Measurements from ENCODE around the gene ERVH48-1. TPM values are rescaled to one million over a fixed set of nuclear protein-coding genes. Genes with fewer than 3 reads are reported as not detected.

The ERVH48-1 gene
- 0.35 TPM in 1 of 2 replicates, not detected in the other for total RNA-seq

GRCh38 chr21:42925114-42925926 is at the start of gene ERVH48-1:
Gene ERVH48-1, minus strand, starts transcription at chr21:42925630. Its CDS starts 6,624 bp downstream, at chr21:42919006.

GRCh38 chr21:42973991-42974831 is 48.8 kb upstream of the ERVH48-1 start, which contains the start of gene PKNOX1:
Gene PKNOX1, plus strand, starts transcription at chr21:42974562. Its CDS starts 29,820 bp downstream, at chr21:43004382.

GRCh38 chr21:42892931-42893755 is 32.3 kb downstream of the ERVH48-1 start, which contains the start of gene NDUFV3:
Gene NDUFV3, plus strand, starts transcription at chr21:42893309. Its CDS starts 25 bp downstream, at chr21:42893334.

GRCh38 chr21:42878993-42879787 is 46.2 kb downstream of the ERVH48-1 start, which contains the start of gene WDR4:
Gene WDR4, minus strand, starts transcription at chr21:42879539. Its CDS starts 44 bp downstream, at chr21:42879495.

Other genes starting within 250 kb of the ERVH48-1 start
- 4.4 and 6.1 TPM in 2 replicates for gene WDR4, start 46.1 kb downstream of the ERVH48-1 start, total RNA-seq
- 51.7 and 53.3 TPM in 2 replicates for gene NDUFV3, start 32.3 kb downstream of the ERVH48-1 start, total RNA-seq
- 14.4 and 25.1 TPM in 2 replicates for gene PKNOX1, start 48.9 kb upstream of the ERVH48-1 start, total RNA-seq
- gene CBS, start 150.2 kb upstream of the ERVH48-1 start, total RNA-seq, result 66.9 and 74.4 TPM in 2 replicates
- gene U2AF1, start 181.9 kb upstream of the ERVH48-1 start, total RNA-seq, result 22.2 and 30.8 TPM in 2 replicates
- gene CRYAA, start 243.4 kb upstream of the ERVH48-1 start, total RNA-seq, result not detected in 2 replicates